BJ (cell line): Measurements from ENCODE around the gene ERI2. TPM values are rescaled to one million over a fixed set of nuclear protein-coding genes. Genes with fewer than 3 reads are reported as not detected.

Experiments
- CTCF ChIA-PET: fragments of 350-600 bp; formaldehyde crosslinking; extraction: SDS; loops from one replicate; lab custom pipeline; 2021; ENCODE audit warnings: antibody characterized with exemption, inconsistent platforms; lab: Yijun Ruan, JAX
- POLR2A ChIA-PET: fragments of 300-600 bp; sonication (Branson Sonifier 250); formaldehyde crosslinking; extraction: SDS; loops from one replicate; lab custom pipeline; 2021; ENCODE audit warnings: antibody characterized with exemption; lab: Charles Lee
- DNase-seq: peaks from one replicate; pipeline ENCODE4 v3.0.0-alpha.2; 2011; ENCODE audit warnings: low read depth
- H3K27me3 ChIP-seq: 2 replicates; pipeline ENCODE4 v1.6.0; 2011; ENCODE audit warnings: low read length; ENCODE audit not compliant: control insufficient read depth, insufficient read depth
- H3K36me3 ChIP-seq: 2 replicates; pipeline ENCODE4 v1.5.1; 2011; ENCODE audit warnings: low read length; ENCODE audit not compliant: control insufficient read depth, insufficient read depth
- H3K4me3 ChIP-seq: 2 replicates; pipeline ENCODE4 v1.5.1; 2011; ENCODE audit warnings: low read depth, mild to moderate bottlenecking, control low read depth, low read length
- CTCF ChIP-seq: IDR thresholded peaks from 2 replicates; pipeline ENCODE4 v1.5.1; 2011; ENCODE audit warnings: low read depth, mild to moderate bottlenecking, control low read depth, inconsistent platforms, low read length, moderate library complexity; ENCODE audit not compliant: insufficient read depth
- polyA plus RNA-seq: library from polyadenylated mRNA; depleted of rRNA; stranded (reverse); fragments of >200 nt; gene quantifications from 2 replicates; pipeline ENCODE4 v1.2.3, GENCODE V29; 2011

ERI2 gene
- polyA plus RNA-seq, 1 experiment = 7.4 TPM

- Histone ChIP-seq H3K36me3 (no peaks in the 10 kb centered on the region), H3K27me3 (no peaks in the 10 kb centered on the region), H3K4me3 (no peak overlapping the region)
- TF ChIP-seq CTCF = no peak
- ChIA-PET POLR2A (no interaction called here), CTCF (interaction anchor here (1.0 to 1.3 kb wide), 2 partner anchors 13 to 238 kb away, joined by 3 read pairs; no protein-coding TSS in a partner anchor)
- DNase-seq = no peak
Observed at GRCh38 chr16:20846030-20846429, 39.8 kb upstream of the ERI2 start.

GRCh38 chr16:20844588-20844987 lies 38.3 kb upstream of the ERI2 start:
- no peaks in the 10 kb centered on the region for H3K27me3 ChIP-seq
- H3K4me3 ChIP-seq = no peak overlapping the region
- POLR2A ChIA-PET = no interaction called here
- H3K36me3 ChIP-seq = no peaks in the 10 kb centered on the region
- no peak for DNase-seq
- CTCF ChIA-PET = interaction anchor here (0.6 to 1.3 kb wide), 5 partner anchors 12 to 456 kb away, joined by 3 read pairs; no protein-coding TSS in a partner anchor
- no peak for TF ChIP-seq CTCF

- CTCF ChIA-PET = interaction anchor here (0.7 to 1.2 kb wide), 3 partner anchors 12 to 457 kb away, joined by 3 read pairs; no protein-coding TSS in a partner anchor
- DNase-seq = no peak
- H3K36me3 ChIP-seq = no peaks in the 10 kb centered on the region
- no peak overlapping the region for H3K4me3 ChIP-seq
- no peaks in the 10 kb centered on the region for H3K27me3 ChIP-seq
- TF ChIP-seq CTCF = no peak
- POLR2A ChIA-PET = no interaction called here
Observed at GRCh38 chr16:20844054-20844453, 37.8 kb upstream of the ERI2 start.

GRCh38 chr16:20839504-20839903 lies 33.2 kb upstream of the ERI2 start:
- Histone ChIP-seq H3K36me3 (peaks cover 2% of the 10 kb centered on the region; the same call in 1 of the 2 replicates), H3K4me3 (no peak overlapping the region), H3K27me3 (no peaks in the 10 kb centered on the region)
- POLR2A ChIA-PET = no interaction called here
- no peak for DNase-seq
- CTCF ChIA-PET = no interaction called here
- no peak for TF ChIP-seq CTCF

- Histone ChIP-seq H3K27me3 (no peaks in the 10 kb centered on the region), H3K4me3 (no peak overlapping the region), H3K36me3 (peaks cover 2% of the 10 kb centered on the region; the same call in 1 of the 2 replicates)
- no peak for DNase-seq
- no peak for TF ChIP-seq CTCF
- ChIA-PET CTCF (interaction anchor here (0.6 kb wide), 1 partner anchor 33 kb away, joined by 3 read pairs; no protein-coding TSS in a partner anchor), POLR2A (no interaction called here)
Observed at GRCh38 chr16:20838240-20838639, 32.0 kb upstream of the ERI2 start.
